Adrenal gland (tissue), 5 donors: ENCODE measurements around the gene SBK2.

Source experiments
- CTCF ChIP-seq, 6 experiments: fragments of 450-650 bp in 4 of 6; fragments of 200-600 bp in 2 of 6; sonication (generic) in 1 of 6; IDR thresholded peaks; 1 replicate in 5 of 6; 2 replicates in 1 of 6; pipeline versions ENCODE4 v1.5.1 to v1.8.0; 2016 to 2021; ENCODE audit warnings: antibody characterized with exemption in 6 of 6, mild to moderate bottlenecking in 2 of 6, moderate library complexity in 1 of 6
- POLR2A ChIP-seq, 2 donors: fragments of 450-650 bp; IDR thresholded peaks; one replicate each; pipeline ENCODE4 v1.6.1; 2017; ENCODE audit warnings: antibody characterized with exemption in 2 of 2, mild to moderate bottlenecking in 2 of 2, moderate library complexity in 1 of 2
- donor health status: DM: no; HTN: no; CAD: no.

DNA sequence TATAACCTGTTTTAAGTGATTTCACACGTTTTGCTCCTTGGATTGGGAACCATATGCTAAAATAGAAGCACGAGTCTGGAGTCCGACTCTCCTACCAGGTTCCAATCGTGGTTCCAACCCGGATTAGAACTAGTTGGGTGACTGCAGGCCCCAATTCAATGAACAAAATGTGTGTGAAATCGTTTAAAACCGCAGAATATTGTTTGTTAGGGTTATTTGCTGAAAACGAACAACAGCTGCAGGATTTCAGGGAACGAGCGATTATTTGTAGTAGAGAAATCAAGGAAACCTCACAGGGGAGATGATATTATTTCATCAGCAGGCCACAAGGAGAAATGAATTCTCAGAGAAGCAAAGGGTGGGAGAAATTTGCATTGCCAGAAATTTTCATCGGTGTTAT, 32.0 kb downstream of the SBK2 start:
- TF ChIP-seq CTCF (IDR thresholded peaks at IDR 0.05) = no peak
- no peak for TF ChIP-seq POLR2A (IDR thresholded peaks at IDR 0.05)
